PC-3 (cell line): Measurements from ENCODE around the gene NLGN1.

Experiments
- CTCF ChIP-seq: fragments of 300-600 bp; sonication (generic); conservative IDR thresholded peaks from 2 replicates; pipeline ENCODE4 v1.5.1; 2017; ENCODE audit warnings: antibody characterized with exemption, low read depth, mild to moderate bottlenecking, low read length
- EZH2phosphoT487 ChIP-seq: fragments of 300-600 bp; sonication (generic); IDR thresholded peaks from 2 replicates; pipeline ENCODE4 v1.6.1; 2018; ENCODE audit warnings: mild to moderate bottlenecking, antibody characterized with exemption, low read length, borderline replicate concordance

- no peak for TF ChIP-seq EZH2phosphoT487
- no peak for TF ChIP-seq CTCF
Observed at GRCh38 chr3:174162550-174162949, 765.0 kb downstream of the NLGN1 start.
